Stimulated activated CD8-positive, alpha-beta memory T cell treated with anti-CD3 and anti-CD28 coated beads, Interleukin-7, amount 100 ng/mL, for 4 hours (primary cell): ENCODE measurements around the gene NAALADL1.
"Not testable (repeated sequence)": the region's sequence is repeated elsewhere in the genome, so short reads cannot be mapped to it uniquely, and the experiment has no call there.

Experiments
- DNase-seq, 2 donors: peaks; one replicate each; pipeline ENCODE4 v3.0.0-alpha.2; 2020; ENCODE audit warnings: low read depth in 2 of 2

The NAALADL1 gene

DNA sequence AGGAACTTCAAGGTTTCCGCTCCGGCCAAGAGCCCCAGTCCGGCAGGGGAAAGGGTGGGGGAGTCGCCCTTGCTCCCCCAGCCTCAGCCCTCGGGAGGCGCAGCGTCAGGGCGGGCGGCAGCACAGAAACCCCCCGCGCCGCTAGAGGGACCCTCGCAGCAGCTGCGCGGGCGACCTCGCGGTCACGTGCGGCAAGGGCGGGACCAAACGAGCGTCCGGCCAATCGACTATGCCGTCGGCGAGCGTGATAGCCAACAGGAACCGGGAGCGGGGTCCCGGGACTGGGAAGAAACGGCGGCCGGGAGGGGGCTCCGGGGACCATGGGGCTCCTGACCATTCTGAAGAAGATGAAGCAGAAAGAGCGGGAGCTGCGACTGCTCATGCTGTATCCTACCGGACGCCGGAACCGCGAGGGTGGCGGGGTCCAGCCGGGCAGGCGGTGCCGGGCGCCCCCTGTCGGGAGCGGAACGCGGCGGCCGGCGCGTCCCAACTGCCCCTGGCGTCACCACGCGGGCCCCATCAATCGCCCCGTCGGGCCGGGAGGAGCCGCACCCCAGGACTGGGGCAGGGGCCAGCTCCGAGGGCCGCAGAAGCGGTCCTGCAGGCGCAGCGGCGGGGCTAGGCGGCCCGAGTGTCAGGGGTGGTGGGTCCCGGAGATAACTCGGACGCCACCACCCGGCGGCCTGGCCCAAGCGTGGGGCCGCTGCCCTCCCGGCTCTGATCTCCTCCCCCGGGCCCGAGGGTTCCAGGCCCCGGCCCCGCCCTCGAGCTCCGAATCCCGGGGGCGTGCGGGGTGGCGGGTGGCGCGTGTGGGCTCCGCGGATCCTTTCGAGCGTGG is 44.2 kb downstream of the NAALADL1 start, which contains the start of gene ARL2:
TSS of gene ARL2 (plus strand) at position 273 of the 838 bp plus-strand sequence. CDS start at position 321, 48 bp downstream.
- DNase-seq: peak; percentile 74 to 86

DNA sequence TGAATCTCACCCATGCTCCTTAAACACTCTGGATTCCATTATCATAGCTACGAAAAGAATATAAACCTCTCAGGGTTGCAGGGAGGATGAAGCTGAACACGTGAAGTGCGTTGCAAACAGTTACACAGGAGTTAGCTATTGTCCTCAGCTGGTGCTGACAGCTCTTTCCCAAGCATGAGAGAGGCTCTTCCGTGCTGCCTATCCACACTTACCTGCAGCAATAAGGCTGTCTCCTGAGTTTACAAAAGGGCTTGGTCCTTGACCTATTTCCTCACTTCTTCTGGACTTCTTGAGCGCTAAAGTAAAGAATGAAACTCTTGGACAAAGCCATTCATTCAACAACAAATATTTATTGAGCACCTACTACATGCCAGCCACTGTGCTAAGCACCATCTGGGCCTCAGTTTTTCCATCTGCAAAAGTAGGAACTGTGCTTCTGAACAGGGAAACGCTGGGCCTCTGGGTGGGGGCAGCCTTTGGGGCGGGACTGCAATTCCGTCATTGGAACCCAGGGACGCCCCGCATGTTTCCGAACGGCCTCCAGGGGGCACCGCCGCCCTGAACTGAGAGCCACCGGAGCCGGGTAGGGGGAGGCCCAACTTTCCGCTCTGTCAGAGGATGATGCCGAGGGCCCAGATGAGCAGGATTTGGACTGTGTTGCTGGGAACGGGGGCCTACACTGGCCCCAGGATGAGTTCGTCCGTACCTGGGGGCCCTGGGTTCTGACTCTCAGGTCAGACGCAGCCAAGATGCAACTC is 45.0 kb downstream of the NAALADL1 start:
- peak; percentile 84 for DNase-seq

DNA sequence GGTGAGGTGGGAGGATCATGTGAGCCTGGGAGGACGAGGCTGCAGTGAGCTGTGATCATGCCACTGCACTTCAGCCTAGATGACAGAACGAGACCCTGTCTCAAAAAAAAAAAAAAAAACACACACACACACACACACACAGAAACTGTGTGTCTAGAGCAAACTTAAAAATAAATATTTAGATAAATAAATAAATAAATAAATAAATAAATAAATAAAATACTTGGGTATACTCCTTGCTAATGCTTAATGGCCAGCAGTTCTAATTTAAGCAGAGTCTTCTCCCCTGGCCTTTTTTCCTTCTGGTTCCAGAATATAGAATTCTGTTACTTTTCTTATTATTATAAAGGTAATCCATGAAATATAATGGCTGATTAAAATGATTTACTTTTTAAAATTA is 49.5 kb downstream of the NAALADL1 start:
- DNase-seq: no peak

DNA sequence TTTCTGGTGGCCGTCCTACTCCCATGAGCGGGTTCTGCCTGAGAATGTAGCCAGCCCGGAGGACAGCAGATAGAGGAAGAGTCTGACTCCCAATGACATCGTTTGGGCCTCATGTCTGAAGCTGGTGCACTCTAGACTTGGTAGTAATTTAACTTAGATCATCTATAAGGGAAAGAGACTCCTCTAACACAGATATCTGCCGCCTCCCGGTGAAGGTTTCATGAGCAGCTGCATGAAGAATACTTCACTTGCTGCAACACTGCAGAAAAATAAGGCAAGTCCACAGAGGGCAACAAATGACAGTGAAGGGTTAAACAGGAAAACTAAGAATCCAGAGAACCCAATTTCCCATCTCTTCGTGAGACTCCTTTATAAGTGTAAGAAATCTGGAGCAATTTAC is 50.3 kb downstream of the NAALADL1 start:
- no peak for DNase-seq

DNA sequence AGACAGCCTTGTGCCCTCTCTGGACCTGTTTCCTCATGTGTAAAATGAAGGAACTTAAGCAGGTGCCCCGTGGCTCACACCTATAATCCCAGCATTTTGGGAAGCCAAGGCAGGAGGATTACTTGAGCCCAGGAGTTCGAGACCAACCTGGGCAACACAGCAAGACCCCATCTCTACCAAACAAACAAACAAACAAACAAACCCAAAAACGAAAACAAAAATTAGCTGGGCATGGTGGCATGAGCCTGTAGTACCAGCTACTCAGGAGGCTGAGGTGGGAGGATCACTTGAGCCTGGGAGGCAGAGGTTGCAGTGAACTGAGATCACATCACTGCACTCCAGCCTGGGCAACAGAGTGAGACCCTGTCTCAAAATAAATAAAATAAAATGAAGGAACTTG is 54.4 kb downstream of the NAALADL1 start:
- not testable (repeated sequence) for DNase-seq

DNA sequence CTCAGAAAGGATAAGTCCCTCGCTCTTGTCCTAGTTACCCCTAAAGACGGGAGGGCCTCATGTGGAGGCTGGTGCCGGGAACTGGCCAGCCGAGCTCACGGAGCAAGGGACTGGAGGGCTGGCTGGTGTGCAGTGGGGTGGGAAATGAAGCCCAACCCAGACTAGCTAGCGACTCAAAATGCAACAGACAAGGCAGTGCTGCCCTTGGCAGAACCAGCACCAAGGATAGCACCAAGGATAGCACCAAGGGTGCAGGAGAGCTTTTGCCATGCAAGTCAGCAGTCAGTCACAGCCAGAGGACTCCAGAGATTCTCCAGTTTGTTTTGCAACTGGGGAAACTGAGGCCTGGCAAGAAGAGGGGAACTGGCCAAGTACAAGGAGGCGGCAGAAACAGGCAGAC is 55.1 kb downstream of the NAALADL1 start:
- no peak for DNase-seq

DNA sequence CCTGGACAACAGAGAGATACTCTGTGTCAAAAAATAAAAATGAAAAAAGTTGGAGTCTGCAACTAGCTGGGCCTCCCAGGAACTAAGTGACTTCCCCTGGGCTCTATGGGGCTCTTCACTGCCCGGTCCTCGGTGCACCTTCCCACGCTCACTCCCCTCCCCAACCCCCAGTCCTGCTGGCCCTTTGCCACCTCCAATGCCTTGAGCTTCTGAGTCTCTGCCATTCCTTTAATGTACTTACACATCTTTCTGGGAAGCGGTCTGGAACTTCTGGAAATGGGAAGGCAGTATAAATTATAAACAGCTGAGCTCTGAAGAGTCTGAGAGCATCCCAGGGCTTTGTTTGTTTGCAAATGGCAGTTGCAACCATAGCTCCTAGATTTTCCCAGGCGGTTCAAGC is 55.6 kb downstream of the NAALADL1 start:
- no peak for DNase-seq

DNA sequence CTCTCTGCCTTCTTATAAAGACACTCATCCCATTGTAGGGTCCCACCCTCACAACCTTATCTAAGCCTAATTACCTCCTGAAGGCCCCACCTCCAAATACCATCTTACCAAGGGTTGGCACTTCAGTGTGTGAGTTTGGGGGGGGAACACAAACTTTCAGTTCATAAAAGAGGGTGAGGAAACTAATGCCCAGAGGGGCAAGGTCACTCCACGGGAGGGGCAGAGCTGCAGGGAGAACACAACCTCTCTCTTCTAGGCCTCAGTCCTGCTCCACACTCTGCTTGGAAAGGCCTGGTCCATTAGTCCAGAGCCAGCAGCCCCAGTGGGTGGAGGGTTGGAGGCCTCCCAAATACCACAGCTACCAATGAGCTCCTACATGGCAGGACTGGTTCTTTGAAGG is 58.9 kb downstream of the NAALADL1 start:
- DNase-seq: no peak

DNA sequence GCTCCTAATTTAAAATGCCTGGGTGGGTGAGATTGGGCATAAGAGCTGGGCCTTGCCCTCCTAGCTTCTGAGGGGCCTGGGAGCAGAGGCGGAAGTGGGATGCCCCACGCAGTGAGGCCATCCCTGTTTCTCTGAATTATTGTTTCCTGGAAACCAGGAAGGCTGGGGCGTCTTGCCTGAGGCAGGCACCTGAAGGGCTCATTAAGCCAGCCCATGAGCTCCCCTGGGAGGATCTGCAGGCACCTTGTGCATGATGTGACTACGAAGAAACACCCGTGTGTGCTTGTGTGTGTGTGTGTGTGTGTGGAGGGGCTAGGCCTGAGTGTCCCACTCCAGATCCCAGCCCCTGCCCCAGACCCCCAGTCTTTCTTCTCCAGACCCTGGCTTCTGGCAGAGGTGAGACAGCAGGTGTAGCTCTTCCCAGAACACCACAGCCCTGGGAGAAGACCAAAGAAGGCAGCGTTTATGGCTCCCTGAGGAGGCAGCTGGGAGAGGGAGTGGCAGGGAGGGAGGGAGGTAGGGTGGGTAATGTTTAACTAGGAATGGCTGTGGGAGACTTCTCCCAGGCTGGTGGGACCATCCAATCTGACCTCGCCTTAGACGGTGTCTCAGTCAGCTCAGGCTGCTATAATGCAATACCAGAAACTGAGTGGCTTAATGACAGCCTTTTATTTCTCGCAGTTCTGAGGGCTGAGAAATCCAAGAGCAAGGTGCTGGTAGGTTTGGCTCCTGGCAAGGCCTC is 59.5 kb downstream of the NAALADL1 start:
- DNase-seq: no peak

DNA sequence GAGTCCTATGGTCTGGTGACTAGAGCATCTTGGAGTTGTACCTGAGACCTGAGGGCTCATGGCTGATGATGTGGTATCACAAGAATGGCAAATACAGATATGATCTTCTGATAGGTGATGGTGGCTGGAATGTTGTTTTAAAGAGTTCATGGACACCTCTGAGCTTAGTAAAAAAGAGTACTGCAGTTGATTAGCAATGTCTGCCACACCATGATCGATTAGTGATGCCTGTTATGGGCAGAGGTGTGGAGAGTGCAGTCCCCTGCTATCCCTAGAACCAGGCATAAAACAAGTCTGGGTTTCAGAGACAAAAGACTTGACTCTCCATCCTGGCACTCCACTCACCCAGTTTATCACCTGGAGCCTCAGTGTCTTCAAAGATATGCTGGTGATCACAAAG is 60.2 kb downstream of the NAALADL1 start:
- DNase-seq: no peak

DNA sequence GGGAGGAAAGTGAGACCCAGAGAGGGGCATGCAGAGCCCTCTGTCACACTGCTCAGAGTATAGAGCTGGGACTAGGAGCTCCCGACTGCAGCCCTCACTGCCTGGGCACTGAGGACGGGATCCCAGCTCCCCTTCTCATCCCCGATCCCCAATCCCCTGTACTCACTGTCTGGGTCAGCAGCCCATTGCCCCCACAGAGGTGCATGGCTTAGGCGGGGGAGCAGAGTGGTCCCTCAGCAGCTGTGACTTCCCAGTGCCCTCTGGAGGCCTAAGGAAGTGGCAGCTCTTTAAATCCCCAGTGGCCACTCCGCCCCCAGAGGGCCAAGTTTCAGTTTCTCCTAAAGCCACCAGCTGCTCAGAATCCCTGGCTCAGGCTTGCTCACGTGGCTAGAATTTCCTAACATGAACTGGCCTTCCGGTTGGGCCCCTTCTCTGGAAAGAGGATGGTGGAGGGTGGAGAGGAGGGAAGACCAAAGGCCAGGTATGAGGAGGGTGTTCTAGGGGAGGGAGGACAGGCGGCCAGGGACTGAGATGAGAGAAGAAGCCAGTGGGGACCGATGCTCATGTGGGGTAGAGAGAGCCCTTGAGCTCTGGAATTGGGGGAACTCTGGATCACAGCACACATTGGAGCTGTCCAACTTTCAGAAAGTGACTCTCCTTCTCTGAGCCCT is 61.5 kb downstream of the NAALADL1 start, which contains the start of gene BATF2:
TSS of gene BATF2 (minus strand) at position 262 of the 671 bp plus-strand sequence. CDS start at position 205, 57 bp downstream.
- DNase-seq: no peak

DNA sequence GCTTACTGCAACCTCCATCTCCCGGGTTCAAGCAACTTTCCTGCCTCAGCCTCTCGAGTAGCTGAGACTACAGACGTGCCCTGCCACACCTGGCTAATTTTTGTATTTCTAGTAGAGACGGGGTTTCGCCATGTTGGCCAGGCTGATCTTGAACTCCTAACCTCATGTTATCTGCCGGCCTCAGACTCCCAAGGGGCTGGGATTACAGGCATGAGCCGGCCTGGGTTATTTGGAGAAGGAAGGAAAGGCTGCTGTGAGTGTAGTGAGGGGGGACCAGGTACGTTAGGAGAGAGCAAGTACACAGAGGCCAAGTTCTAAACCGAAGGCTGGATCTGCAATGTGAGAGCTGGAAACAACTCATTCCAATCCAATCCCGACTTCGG is 62.0 kb downstream of the NAALADL1 start:
- no peak for DNase-seq
